ENCODE measurements around the gene PLCB3. TPM values are rescaled to one million over a fixed set of nuclear protein-coding genes. Genes with fewer than 3 reads are reported as not detected.
A peak's percentile ranks its signal among the peaks of the same experiment; 100 is the strongest.

Gene PLCB3
- total RNA-seq, 1 donor from 2014 or later = 20.8 TPM

DNA sequence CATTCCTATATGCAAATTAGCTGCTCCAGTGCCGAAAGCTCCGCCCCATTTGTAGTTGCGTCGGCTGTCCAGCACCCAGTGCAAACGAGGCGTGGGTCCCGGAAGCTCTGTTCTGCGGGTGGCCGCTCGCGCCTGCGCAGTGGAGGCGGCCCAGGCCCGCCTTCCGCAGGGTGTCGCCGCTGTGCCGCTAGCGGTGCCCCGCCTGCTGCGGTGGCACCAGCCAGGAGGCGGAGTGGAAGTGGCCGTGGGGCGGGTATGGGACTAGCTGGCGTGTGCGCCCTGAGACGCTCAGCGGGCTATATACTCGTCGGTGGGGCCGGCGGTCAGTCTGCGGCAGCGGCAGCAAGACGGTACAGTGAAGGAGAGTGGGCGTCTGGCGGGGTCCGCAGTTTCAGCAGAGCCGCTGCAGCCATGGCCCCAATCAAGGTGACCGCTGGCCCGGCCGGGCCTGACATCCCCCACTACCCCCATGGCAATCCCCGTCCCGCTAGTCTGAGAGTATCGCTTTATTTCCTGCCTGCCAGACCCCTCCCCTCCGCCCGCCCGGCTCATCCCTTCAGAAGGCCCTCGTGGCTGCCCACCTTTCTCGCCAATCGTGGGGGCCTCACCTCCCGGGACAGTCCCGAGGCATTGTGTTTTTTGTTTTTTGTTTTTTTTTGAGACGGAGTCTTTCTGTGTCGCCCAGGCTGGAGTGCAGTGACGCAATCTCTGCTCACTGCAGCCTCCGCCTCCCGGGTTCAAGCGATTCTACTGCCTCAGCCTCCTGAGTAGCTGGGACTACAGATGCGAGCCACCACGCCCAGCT, 66.8 kb downstream of the PLCB3 start, which contains the start of gene PRDX5:
Gene PRDX5 (plus strand): TSS at position 161 of the 805 bp plus-strand sequence. CDS start 95 bp downstream, at position 256.
- Histone ChIP-seq H3K36me3 (ENCODE audit: control insufficient read depth, insufficient read depth, low read length) (peaks cover 26% of the 10 kb centered on the region), H3K4me3 (ENCODE audit: low read depth, low read length) (peak within 1 kb of the TSS; percentile 76), H3K27me3 (ENCODE audit: control insufficient read depth, insufficient read depth, low read length) (no peaks in the 10 kb centered on the region)
- TF ChIP-seq, protein P1, sequence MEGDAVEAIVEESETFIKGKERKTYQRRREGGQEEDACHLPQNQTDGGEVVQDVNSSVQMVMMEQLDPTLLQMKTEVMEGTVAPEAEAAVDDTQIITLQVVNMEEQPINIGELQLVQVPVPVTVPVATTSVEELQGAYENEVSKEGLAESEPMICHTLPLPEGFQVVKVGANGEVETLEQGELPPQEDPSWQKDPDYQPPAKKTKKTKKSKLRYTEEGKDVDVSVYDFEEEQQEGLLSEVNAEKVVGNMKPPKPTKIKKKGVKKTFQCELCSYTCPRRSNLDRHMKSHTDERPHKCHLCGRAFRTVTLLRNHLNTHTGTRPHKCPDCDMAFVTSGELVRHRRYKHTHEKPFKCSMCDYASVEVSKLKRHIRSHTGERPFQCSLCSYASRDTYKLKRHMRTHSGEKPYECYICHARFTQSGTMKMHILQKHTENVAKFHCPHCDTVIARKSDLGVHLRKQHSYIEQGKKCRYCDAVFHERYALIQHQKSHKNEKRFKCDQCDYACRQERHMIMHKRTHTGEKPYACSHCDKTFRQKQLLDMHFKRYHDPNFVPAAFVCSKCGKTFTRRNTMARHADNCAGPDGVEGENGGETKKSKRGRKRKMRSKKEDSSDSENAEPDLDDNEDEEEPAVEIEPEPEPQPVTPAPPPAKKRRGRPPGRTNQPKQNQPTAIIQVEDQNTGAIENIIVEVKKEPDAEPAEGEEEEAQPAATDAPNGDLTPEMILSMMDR (IDR thresholded peaks at IDR 0.05; ENCODE audit: insufficient read depth, low read length, severe bottlenecking) = peak; percentile 65
- no peak for FAIRE-seq
- peak; percentile 91 for DNase-seq (ENCODE audit: low read depth)

Other genes starting within 250 kb of the PLCB3 start
- 0.26 and 1.5 TPM in 2 replicates for gene FLRT1, start 215.6 kb upstream of the PLCB3 start, total RNA-seq
- gene MACROD1, start 85.4 kb upstream of the PLCB3 start, total RNA-seq = 17.9 and 21.4 TPM in 2 replicates
- 102 and 103 TPM in 2 replicates for gene STIP1, start 65.4 kb upstream of the PLCB3 start, total RNA-seq
- gene FERMT3, start 44.8 kb upstream of the PLCB3 start, total RNA-seq = 0.51 and 0.53 TPM in 2 replicates
- gene TRPT1, start 25.3 kb upstream of the PLCB3 start, total RNA-seq = 17.9 and 24.5 TPM in 2 replicates
- 57.9 and 75.0 TPM in 2 replicates for gene NUDT22, start 25.3 kb upstream of the PLCB3 start, total RNA-seq
- gene DNAJC4, start 21.0 kb upstream of the PLCB3 start, total RNA-seq = 3.4 and 10.1 TPM in 2 replicates
- 6.7 and 12.4 TPM in 2 replicates for gene VEGFB, start 16.9 kb upstream of the PLCB3 start, total RNA-seq
- 45.0 and 91.1 TPM in 2 replicates for gene FKBP2, start 10.4 kb upstream of the PLCB3 start, total RNA-seq
- 392 and 481 TPM in 2 replicates for gene PPP1R14B, start 4.6 kb upstream of the PLCB3 start, total RNA-seq
- 63.4 and 74.2 TPM in 2 replicates for gene BAD, start 33.1 kb downstream of the PLCB3 start, total RNA-seq
- 2.9 and 5.6 TPM in 2 replicates for gene GPR137, start 34.3 kb downstream of the PLCB3 start, total RNA-seq
- gene KCNK4, start 39.8 kb downstream of the PLCB3 start, total RNA-seq = under 0.01 TPM in 1 of 2 replicates, not detected in the other
- 0.26 TPM in 1 of 2 replicates, not detected in the other for gene CATSPERZ, start 48.8 kb downstream of the PLCB3 start, total RNA-seq
- 76.9 and 139 TPM in 2 replicates for gene ESRRA, start 54.0 kb downstream of the PLCB3 start, total RNA-seq
- gene TRMT112, start 66.0 kb downstream of the PLCB3 start, total RNA-seq = 355 and 587 TPM in 2 replicates
- gene PRDX5, start 66.6 kb downstream of the PLCB3 start, total RNA-seq = 649 and 769 TPM in 2 replicates
- 2.9 TPM in 2 replicates for gene CCDC88B, start 88.7 kb downstream of the PLCB3 start, total RNA-seq
- 39.7 and 59.5 TPM in 2 replicates for gene RPS6KA4, start 107.6 kb downstream of the PLCB3 start, total RNA-seq

All from bronchial epithelial cell (primary cell).